Upper lobe of right lung (tissue), 1 donor: ENCODE measurements around the gene PLXND1. TPM values are rescaled to one million over a fixed set of nuclear protein-coding genes. Genes with fewer than 3 reads are reported as not detected.

Source experiments
- ATAC-seq: fragments of 200-7000 bp; cut with Tn5 transposase; one replicate; pipeline ENCODE4 v1.9.1; 2020; ENCODE audit warnings: mild to moderate bottlenecking, moderate library complexity
- DNase-seq: peaks from one replicate; pipeline ENCODE4 v3.0.0-alpha.2; 2020
- H3K27ac ChIP-seq: fragments of 200-600 bp; one replicate; pipeline ENCODE4 v1.8.0; 2022
- H3K27me3 ChIP-seq: fragments of 200-600 bp; one replicate; pipeline ENCODE4 v1.8.0; 2022; ENCODE audit warnings: mild to moderate bottlenecking
- H3K36me3 ChIP-seq: fragments of 200-600 bp; one replicate; pipeline ENCODE4 v1.8.0; 2022
- H3K4me1 ChIP-seq: fragments of 200-600 bp; one replicate; pipeline ENCODE4 v1.8.0; 2022
- H3K4me3 ChIP-seq: fragments of 200-600 bp; one replicate; pipeline ENCODE4 v1.8.0; 2022; ENCODE audit warnings: mild to moderate bottlenecking
- H3K9me3 ChIP-seq: fragments of 200-600 bp; one replicate; pipeline ENCODE4 v1.8.0; 2022
- intact Hi-C: fragments of 100-400 bp; cut with DNase I; formaldehyde crosslinking; loops from one replicate; pipeline ENCODE4 v1.11.0; 2022
- total RNA-seq: library from RNA; stranded (reverse); fragmentation: NEBNext Ultra II Directional; extraction: Animal tissue kit (Norgen Biotek cat#: 25700); gene quantifications from one replicate; pipeline ENCODE4 v1.2.1, GENCODE V29; 2021
- TF ChIP-seq, protein P1 (sequence below): fragments of 200-600 bp; IDR thresholded peaks from one replicate; pipeline ENCODE4 v1.8.0; 2022; ENCODE audit warnings: antibody characterized with exemption
- donor health status: DM: no; HTN: yes; CAD: no; lungs with severe emphysema.

The PLXND1 gene
- total RNA-seq, 1 donor from 2014 or later = 284 TPM

DNA sequence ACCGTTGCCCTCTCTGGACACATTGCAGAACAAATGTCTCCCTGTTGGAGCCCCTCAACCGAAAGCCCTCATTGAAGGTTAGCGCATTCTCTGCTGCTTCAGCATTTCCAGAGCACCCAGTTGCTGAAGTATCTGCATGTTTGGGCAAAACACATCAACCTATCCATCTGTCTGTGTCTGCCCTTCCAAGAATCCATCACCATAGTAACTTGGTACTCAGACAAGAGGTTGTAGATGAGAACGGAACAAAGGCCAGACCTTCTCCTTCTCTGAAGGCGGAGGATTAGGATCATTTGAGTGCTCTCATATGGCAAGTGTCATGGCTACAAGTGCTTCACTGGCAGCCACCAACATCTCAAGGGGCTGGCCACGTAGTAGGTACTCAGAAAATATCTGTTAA is 101.1 kb downstream of the PLXND1 start:
- intact Hi-C loops = no loop called here
- H3K27ac ChIP-seq = no peak overlapping the region

More for the DNA sequence above, 101.1 kb downstream of the PLXND1 start:
- TF ChIP-seq, protein P1, sequence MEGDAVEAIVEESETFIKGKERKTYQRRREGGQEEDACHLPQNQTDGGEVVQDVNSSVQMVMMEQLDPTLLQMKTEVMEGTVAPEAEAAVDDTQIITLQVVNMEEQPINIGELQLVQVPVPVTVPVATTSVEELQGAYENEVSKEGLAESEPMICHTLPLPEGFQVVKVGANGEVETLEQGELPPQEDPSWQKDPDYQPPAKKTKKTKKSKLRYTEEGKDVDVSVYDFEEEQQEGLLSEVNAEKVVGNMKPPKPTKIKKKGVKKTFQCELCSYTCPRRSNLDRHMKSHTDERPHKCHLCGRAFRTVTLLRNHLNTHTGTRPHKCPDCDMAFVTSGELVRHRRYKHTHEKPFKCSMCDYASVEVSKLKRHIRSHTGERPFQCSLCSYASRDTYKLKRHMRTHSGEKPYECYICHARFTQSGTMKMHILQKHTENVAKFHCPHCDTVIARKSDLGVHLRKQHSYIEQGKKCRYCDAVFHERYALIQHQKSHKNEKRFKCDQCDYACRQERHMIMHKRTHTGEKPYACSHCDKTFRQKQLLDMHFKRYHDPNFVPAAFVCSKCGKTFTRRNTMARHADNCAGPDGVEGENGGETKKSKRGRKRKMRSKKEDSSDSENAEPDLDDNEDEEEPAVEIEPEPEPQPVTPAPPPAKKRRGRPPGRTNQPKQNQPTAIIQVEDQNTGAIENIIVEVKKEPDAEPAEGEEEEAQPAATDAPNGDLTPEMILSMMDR = no peak
- Histone ChIP-seq H3K27me3 (no peaks in the 10 kb centered on the region), H3K36me3 (peaks cover 22% of the 10 kb centered on the region), H3K4me3 (no peak overlapping the region), H3K4me1 (no peaks in the 10 kb centered on the region), H3K9me3 (no peaks in the 10 kb centered on the region)
- DNase-seq (no peak), ATAC-seq (no peak)

Other genes with a start within 250 kb of the PLXND1 start
- gene EFCAB12, start 178.0 kb downstream of the PLXND1 start, total RNA-seq = 0.55 TPM
- gene MBD4, start 166.7 kb downstream of the PLXND1 start, total RNA-seq = 36.4 TPM
- gene IFT122, start 166.5 kb downstream of the PLXND1 start, total RNA-seq = 26.5 TPM
- gene RHO, start 78.0 kb downstream of the PLXND1 start, total RNA-seq = not detected
- gene H1-8, start 63.5 kb downstream of the PLXND1 start, total RNA-seq = not detected